Measurements from ENCODE around the gene S100P.
"Not testable (repeated sequence)": the region's sequence is repeated elsewhere in the genome, so short reads cannot be mapped to it uniquely, and the experiment has no call there.

Gene S100P

DNA sequence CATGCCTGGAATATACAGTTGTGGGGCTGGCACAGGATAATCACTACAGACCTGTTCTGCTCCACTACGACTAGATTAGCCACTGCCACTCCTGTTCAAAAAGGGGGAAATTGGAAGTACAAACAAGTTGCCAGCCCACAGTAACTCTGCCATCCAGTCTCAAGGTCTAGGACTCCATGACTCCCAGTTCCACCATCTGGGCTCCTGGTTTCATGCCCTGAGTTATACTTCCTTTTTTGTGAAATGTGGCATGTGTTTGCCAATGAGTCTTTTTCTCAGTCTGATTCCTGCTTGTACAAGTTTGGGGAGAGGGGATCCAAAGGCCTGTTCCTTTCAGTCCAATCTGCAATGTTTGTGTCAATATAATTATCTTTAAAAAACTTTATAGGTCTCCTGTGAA, 21.3 kb downstream of the S100P start:
- TF ChIP-seq JUND (IDR thresholded peaks at IDR 0.05; ENCODE audit: low read depth), result no peak
- no peak for DNase-seq (ENCODE audit: low read depth in 1 of 2, low spot score in 1 of 2)
- in situ Hi-C loops (cut with HindIII; ENCODE audit: low pct_unique_long_range_greater_than_20kb, low sequenced_read_pairs), result no loop called here

DNA sequence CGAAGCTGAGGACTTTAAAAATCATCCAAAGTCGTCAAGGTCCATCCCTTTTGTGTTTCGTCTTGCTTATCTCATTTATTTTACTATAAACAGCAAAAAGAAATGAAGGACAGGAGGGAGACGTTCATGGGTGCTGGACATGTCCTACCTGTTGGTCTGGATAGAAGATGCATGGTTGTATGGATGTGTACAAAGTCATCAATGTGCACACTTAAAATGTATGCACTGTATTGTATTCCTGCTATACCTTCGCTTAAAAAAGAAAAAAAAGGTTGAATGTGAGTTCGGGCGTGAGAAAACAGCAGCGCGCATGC, 22.0 kb downstream of the S100P start:
- no peak for TF ChIP-seq JUND (IDR thresholded peaks at IDR 0.05; ENCODE audit: low read depth)
- in situ Hi-C loops (cut with HindIII; ENCODE audit: low pct_unique_long_range_greater_than_20kb, low sequenced_read_pairs), result no loop called here
- no peak for DNase-seq (ENCODE audit: low read depth in 1 of 2, low spot score in 1 of 2)

DNA sequence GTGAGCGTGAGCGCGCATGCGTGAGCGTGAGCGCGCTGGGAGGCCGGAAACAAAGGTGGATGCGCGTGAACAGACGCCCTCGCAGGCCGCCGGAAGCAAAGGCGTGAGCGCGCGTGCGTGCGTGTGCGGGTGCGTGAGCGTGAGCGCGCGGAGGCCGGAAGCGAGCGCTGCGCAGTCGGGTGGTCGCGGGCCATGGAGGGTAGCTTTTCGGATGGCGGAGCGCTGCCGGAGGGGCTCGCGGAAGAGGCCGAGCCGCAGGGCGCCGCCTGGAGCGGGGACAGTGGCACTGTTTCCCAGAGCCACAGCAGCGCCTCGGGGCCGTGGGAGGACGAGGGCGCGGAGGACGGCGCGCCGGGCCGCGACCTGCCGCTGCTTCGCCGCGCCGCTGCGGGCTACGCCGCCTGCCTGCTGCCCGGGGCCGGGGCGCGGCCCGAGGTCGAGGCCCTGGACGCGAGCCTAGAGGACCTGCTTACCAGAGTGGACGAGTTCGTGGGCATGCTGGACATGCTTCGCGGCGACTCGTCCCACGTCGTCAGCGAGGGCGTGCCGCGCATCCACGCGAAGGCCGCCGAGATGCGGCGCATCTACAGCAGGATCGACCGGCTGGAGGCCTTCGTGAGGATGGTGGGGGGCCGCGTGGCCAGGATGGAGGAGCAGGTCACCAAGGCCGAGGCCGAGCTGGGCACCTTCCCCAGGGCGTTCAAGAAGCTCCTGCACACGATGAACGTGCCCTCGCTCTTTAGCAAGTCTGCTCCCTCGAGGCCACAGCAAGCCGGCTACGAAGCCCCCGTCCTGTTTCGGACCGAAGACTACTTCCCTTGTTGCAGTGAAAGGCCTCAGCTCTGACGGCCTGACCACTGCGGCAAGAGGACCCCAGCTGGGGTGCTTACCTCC, 22.6 kb downstream of the S100P start, which contains the start of gene BLOC1S4:
Gene BLOC1S4, plus strand, starts transcription at position 157 of the 894 bp plus-strand sequence. Its CDS starts 36 bp downstream, at position 193.
- in situ Hi-C loops (cut with HindIII; ENCODE audit: low pct_unique_long_range_greater_than_20kb, low sequenced_read_pairs), result no loop called here
- DNase-seq (ENCODE audit: low read depth in 1 of 2, low spot score in 1 of 2), result peak; percentile 92 to 95
- no peak for TF ChIP-seq JUND (IDR thresholded peaks at IDR 0.05; ENCODE audit: low read depth)

DNA sequence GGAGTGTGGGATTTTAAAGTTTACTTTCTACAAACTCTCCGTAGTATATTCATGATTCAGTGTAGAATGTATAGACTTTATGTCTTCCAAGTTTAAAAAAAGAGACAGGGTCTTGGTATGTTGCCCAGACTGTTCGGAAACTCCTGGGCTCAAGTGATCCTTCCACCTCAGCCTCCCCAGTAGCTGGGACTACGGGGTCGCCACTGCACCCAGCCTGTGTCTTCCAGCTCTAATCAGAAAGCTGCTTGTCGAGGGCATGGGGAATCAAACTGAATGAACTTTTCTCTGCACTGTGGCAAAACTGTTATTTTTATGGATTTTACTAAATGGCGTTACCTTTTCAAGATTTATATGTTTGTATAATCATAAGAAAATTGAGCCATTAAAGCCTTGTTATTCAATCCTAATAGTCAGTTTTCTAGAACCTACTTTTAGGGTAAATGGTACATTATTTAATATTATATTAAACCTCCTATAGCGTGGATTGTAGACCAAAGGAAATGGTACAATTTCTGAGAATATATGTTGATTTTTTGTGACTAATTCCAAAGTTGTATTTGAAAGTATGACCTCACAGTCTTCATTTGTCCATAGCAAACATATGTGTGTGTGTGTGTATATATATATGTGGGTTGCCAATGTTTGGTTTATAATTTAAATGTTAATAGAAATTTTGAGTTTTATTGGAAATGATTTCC, 23.4 kb downstream of the S100P start:
- in situ Hi-C loops (cut with HindIII; ENCODE audit: low pct_unique_long_range_greater_than_20kb, low sequenced_read_pairs), result no loop called here
- TF ChIP-seq JUND (IDR thresholded peaks at IDR 0.05; ENCODE audit: low read depth), result no peak
- no peak for DNase-seq (ENCODE audit: low read depth in 1 of 2, low spot score in 1 of 2)

DNA sequence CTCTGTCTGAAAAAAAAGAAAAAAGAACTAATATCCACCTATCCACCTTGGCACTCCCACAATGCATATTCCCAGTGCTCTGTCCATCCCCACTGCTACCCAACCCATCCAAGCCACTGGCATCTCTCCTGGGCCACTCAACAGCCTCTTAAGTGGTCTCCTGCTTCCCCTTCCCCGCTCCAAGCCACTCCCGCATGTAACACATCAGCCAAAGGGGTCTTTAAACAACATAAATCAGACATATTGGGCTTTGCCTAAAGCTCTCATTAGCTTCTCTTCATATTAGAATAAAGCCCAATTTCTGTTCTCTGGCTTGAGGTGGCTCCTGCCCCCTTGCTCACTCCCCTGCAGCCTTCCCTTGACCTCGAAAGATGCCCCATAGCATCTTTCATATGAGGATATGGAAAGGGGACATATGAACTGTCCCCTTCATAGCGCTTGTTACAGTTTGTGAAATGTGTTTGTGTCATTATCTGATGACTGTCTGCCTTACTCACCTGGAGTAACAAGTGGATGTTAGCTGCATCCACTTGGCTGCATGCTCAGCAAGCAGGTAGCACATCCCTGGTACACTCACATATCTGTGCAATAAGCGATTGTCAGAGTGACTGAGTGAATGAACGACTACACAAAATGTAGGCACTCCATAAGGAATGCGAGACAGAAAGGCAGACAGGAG, 25.4 kb downstream of the S100P start:
- in situ Hi-C loops (cut with HindIII; ENCODE audit: low pct_unique_long_range_greater_than_20kb, low sequenced_read_pairs), result no loop called here
- TF ChIP-seq JUND (IDR thresholded peaks at IDR 0.05; ENCODE audit: low read depth), result no peak
- DNase-seq (ENCODE audit: low read depth in 1 of 2, low spot score in 1 of 2), result no peak

DNA sequence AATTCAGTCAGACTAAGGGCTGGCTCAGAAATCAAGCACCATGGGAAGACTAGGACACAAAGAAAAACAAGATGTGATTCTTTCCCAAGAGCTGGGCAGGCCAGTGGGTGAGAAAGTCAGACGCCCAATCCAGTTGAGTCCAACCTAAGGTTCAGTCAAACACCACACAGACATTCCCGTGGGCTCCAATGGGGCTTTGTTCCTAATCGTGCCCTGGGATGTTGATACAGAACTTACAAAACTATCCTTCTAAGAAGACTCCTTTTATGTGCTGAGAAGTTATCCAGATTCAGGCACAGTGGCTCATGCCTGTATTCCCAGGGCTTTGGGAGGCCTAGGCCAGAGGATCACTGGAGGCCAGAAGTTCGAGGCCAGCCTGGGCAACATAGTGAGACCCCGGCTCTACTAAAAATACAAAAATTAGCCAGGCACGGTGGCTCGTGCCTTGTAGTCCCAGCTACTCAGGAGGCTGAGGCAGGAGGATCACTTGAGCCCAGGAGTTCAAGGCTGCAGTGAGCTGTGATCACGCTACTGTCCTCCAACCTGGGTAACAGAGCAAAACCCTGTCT, 26.0 kb downstream of the S100P start:
- TF ChIP-seq JUND (IDR thresholded peaks at IDR 0.05; ENCODE audit: low read depth), result no peak
- in situ Hi-C loops (cut with HindIII; ENCODE audit: low pct_unique_long_range_greater_than_20kb, low sequenced_read_pairs), result no loop called here
- DNase-seq (ENCODE audit: low read depth in 1 of 2, low spot score in 1 of 2), result no peak

DNA sequence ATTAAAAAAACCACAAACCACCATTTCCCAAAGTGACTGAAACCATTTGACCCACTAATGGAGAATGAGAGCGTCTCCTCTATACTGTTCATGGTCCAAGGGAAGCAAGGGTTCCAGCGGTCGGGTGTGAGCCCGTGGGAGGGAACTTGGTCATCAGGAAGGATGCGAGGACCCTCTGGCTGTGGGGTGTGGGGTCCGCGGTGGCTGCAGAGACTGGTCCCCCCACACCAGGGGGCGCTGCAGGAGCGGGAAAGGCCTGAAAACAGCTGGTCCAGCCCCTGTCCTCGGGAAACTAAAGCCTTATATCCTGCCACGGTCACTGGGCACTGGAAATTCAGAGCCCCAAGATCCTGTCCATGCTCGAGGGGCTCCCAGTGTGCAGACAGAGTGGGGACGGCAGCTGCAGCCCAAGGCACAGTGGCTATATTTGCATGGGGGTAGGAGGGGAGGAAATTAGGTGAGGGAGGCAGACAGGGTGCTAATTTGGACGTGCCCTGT, 26.6 kb downstream of the S100P start:
- in situ Hi-C loops (cut with HindIII; ENCODE audit: low pct_unique_long_range_greater_than_20kb, low sequenced_read_pairs), result no loop called here
- DNase-seq (ENCODE audit: low read depth in 1 of 2, low spot score in 1 of 2), result peak; percentile 80 to 91
- no peak for TF ChIP-seq JUND (IDR thresholded peaks at IDR 0.05; ENCODE audit: low read depth)

DNA sequence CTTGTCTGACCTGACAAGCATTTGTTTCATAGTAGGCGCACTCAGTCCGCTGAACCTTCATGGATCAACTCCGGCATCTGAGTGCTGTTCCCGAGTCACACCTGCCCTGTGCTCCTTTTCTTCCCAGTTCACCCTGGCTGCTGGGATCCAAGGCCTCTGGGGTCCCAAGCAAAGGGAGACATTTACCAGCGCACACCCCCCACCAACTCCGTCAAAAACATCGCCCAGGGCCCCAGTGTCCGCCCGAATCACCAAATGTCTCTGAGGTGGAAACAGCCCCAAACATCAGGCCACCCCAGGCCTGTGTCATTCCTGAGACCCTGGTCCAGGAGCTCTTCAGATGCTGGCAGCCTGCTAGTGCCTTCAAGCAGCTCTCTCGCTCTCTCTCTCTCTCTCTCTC, 27.4 kb downstream of the S100P start:
- no peak for DNase-seq (ENCODE audit: low read depth in 1 of 2, low spot score in 1 of 2)
- in situ Hi-C loops (cut with HindIII; ENCODE audit: low pct_unique_long_range_greater_than_20kb, low sequenced_read_pairs), result no loop called here
- TF ChIP-seq JUND (IDR thresholded peaks at IDR 0.05; ENCODE audit: low read depth), result no peak

DNA sequence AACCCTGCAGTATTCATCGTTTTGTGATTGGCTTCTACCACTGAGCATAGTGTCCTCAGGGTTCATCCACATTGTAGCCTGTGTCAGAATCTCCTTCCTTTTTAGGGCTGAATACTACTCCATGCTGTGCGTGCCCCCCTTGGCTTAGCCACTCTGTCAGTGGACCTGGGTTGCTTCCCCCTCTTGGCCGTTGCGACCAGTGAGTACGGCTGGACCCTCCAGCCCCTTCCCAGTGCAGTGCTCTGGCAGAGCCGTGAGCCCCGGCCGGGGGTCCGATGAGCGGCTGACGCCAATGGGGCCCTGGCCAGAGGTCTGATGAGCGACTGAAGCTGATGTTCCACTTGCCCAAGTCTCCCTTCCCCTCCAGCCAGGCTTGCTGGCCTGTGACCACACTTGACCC, 29.2 kb downstream of the S100P start:
- in situ Hi-C loops (cut with HindIII; ENCODE audit: low pct_unique_long_range_greater_than_20kb, low sequenced_read_pairs), result no loop called here
- TF ChIP-seq JUND (IDR thresholded peaks at IDR 0.05; ENCODE audit: low read depth), result no peak
- no peak for DNase-seq (ENCODE audit: low read depth in 1 of 2, low spot score in 1 of 2)

DNA sequence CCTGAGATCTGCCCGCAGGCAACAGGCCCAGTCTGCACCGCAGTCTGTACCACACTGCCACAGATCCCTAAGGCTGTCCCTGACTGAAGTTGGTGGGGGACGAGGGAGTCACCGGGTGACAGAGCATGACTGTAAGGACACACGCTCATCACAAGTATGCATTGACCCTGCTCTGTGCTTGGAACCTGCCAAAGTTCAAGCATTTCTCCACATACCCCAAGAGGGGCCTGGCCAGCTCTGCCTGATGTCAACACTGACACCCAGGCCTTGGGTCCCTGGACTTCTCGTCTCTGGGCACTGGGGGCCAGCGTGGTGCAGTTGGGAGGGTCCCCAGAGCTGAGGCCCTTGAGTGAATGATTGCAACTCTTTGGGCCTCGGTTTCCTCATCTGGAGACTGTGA, 30.2 kb downstream of the S100P start:
- TF ChIP-seq JUND (IDR thresholded peaks at IDR 0.05; ENCODE audit: low read depth), result no peak
- in situ Hi-C loops (cut with HindIII; ENCODE audit: low pct_unique_long_range_greater_than_20kb, low sequenced_read_pairs), result no loop called here
- no peak for DNase-seq (ENCODE audit: low read depth in 1 of 2, low spot score in 1 of 2)

DNA sequence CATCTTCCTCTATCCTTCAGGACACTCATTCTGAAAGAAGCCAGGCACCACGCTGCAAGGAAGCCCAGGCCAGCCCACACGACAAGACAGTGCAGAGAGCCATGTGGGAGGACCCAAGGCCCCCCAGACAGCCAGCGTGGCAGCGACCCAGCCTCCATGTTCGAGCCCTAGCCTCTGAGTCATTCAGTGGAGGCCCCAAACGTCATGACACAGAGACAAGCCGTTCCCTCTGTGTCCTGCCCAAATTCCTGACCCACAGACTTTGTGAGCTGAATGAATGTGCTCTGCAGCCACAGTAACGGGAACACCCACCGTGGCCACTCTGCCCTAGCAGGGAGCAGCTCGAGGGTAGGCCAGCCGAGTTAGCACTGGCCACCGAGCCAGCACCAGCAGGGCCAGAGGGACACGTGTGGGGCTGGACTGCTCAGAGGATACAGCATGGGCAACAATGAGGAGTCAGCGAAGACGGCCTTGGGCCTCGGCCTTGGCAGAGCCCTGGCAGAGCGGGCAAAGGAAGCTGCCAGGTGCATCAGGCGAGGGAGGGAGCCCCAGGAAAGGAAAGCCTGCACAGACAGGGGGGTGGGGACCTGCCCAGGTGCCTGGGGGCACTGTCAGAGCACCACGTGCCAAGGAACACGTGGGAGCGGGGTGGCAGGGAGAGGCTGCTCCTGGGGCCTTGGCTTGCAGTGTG, 30.9 kb downstream of the S100P start:
- in situ Hi-C loops (cut with HindIII; ENCODE audit: low pct_unique_long_range_greater_than_20kb, low sequenced_read_pairs), result no loop called here
- DNase-seq (ENCODE audit: low read depth in 1 of 2, low spot score in 1 of 2), result no peak
- TF ChIP-seq JUND (IDR thresholded peaks at IDR 0.05; ENCODE audit: low read depth), result no peak

DNA sequence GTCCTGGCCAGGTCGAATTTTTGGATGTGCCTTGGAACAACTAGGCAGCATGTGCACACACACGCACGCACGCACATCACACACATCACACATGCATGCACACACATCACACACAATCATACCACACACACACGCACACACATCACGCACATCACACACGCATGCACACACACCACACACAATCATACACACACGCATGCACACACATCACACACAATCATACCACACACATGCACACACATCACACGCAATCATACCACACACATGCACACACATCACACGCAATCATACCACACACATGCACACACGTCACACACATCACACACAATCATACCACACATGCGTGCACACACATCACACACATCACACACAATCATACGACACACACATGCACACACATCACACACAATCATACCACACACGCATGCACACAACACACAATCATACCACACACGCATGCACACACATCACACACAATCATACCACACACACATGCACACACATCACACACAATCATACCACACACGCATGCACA, 31.8 kb downstream of the S100P start:
- in situ Hi-C loops (cut with HindIII; ENCODE audit: low pct_unique_long_range_greater_than_20kb, low sequenced_read_pairs), result not testable (repeated sequence)

More for the DNA sequence above, 31.8 kb downstream of the S100P start:
- DNase-seq (ENCODE audit: low read depth in 1 of 2, low spot score in 1 of 2), result not testable (repeated sequence)

All from T47D (cell line).